ENCODE measurements around the gene PNPLA8. TPM values are rescaled to one million over a fixed set of nuclear protein-coding genes. Genes with fewer than 3 reads are reported as not detected.
"Not testable (repeated sequence)": the region's sequence is repeated elsewhere in the genome, so short reads cannot be mapped to it uniquely, and the experiment has no call there.

The PNPLA8 gene
- total RNA-seq, 4 donors from 2014 or later, result 49.7 to 86.3 (median 61.9) TPM

DNA sequence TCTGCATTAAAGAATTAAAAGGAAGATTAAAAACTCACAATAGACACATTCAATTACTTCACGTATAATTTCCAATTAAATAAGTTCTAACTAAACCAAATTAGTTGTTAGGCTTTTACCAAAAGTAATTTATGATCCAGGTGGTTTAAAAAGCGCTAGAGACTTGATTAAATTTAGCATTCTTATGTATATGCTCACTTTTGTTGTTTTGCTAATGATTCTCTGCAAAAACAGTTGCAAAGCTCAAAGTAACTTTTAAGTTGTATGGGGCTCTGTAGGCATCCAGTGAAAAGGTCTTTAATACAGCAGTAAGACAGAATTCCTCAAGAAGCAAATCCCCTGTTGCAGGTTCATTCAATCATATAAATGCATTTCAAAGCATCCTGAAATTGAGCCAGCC, 15.5 kb upstream of the PNPLA8 start:
- in situ Hi-C loops (cut with MboI; ENCODE audit: low sequenced_read_pairs in 4 of 4), result no loop called here

GRCh38 chr7:108538685-108539084, 12.8 kb upstream of the PNPLA8 start:
- ATAC-seq; H3K27ac ChIP-seq; in situ Hi-C loops (cut with MboI; ENCODE audit: low sequenced_read_pairs in 4 of 4); H3K27me3 ChIP-seq; intact Hi-C loops (cut with DNase I; ENCODE audit: low total_unique reads); H3K4me3 ChIP-seq; DNase-seq; H3K4me1 ChIP-seq; H3K9me3 ChIP-seq; H3K36me3 ChIP-seq: not testable (repeated sequence)

More for the DNA sequence above, 15.5 kb upstream of the PNPLA8 start:
- intact Hi-C loops (cut with DNase I; ENCODE audit: low total_unique reads), result no loop called here
- Histone ChIP-seq H3K27me3 (no peaks in the 10 kb centered on the region), H3K4me1 (no peaks in the 10 kb centered on the region), H3K36me3 (no peaks in the 10 kb centered on the region), H3K27ac (no peak overlapping the region), H3K9me3 (no peaks in the 10 kb centered on the region), H3K4me3 (no peak overlapping the region)
- TF ChIP-seq, protein P1, sequence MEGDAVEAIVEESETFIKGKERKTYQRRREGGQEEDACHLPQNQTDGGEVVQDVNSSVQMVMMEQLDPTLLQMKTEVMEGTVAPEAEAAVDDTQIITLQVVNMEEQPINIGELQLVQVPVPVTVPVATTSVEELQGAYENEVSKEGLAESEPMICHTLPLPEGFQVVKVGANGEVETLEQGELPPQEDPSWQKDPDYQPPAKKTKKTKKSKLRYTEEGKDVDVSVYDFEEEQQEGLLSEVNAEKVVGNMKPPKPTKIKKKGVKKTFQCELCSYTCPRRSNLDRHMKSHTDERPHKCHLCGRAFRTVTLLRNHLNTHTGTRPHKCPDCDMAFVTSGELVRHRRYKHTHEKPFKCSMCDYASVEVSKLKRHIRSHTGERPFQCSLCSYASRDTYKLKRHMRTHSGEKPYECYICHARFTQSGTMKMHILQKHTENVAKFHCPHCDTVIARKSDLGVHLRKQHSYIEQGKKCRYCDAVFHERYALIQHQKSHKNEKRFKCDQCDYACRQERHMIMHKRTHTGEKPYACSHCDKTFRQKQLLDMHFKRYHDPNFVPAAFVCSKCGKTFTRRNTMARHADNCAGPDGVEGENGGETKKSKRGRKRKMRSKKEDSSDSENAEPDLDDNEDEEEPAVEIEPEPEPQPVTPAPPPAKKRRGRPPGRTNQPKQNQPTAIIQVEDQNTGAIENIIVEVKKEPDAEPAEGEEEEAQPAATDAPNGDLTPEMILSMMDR (IDR thresholded peaks at IDR 0.05 in 4 of 5, conservative IDR thresholded peaks at IDR 0.05 in 1 of 5), result no peak
- no peak for DNase-seq
- no peak for ATAC-seq

DNA sequence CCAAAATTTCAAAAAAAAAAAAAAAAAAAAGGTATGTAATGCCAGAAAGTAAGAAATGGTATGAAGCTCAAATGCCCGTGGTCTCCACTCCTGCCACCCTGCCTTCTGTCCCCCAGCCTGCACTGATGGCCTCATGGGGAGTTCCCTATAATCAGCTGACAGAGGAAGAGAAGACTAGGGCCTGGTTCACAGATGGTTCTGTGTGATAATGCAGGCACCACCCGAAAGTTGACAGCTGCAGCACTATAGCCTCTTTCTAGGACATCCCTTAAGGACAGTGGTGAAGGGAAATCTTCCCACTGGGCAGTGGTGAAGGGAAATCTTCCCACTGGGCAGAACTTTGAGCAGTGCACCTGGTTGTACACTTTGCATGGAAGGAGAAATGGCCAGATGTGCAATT, 12.3 kb upstream of the PNPLA8 start:
- intact Hi-C loops (cut with DNase I; ENCODE audit: low total_unique reads); ATAC-seq: not testable (repeated sequence)

DNA sequence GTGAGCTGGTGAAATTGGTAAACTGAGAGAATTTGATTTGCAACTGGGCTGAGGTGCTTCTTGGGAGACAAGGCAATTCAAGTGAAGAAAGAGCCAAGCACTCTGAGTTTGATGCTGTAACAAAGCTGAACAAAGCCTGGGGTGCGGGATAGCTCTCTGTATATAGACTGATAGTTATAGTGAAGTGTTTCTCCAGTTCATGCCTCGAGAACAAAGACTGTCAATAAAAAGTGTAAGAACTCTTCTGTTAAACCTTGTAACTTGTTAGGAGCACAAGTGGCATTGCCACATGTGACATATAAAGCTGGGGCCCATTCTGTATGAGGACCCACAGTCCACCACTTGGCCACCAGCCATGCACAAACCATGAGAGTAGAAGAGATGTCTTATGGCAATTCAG, 11.3 kb upstream of the PNPLA8 start:
- intact Hi-C loops (cut with DNase I; ENCODE audit: low total_unique reads), result no loop called here
- H3K27ac ChIP-seq, result no peak overlapping the region
- H3K36me3 ChIP-seq, result no peaks in the 10 kb centered on the region
- no peak for DNase-seq
- no peak overlapping the region for H3K4me3 ChIP-seq
- TF ChIP-seq POLR2A (IDR thresholded peaks at IDR 0.05), result no peak
- TF ChIP-seq, protein P1 (IDR thresholded peaks at IDR 0.05 in 4 of 5, conservative IDR thresholded peaks at IDR 0.05 in 1 of 5), result no peak
- no peaks in the 10 kb centered on the region for H3K4me1 ChIP-seq
- H3K27me3 ChIP-seq, result no peaks in the 10 kb centered on the region
- H3K9me3 ChIP-seq, result no peaks in the 10 kb centered on the region
- in situ Hi-C loops (cut with MboI; ENCODE audit: low sequenced_read_pairs in 4 of 4), result no loop called here
- ATAC-seq, result no peak

More for the DNA sequence above, 12.3 kb upstream of the PNPLA8 start:
- H3K27me3 ChIP-seq; in situ Hi-C loops (cut with MboI; ENCODE audit: low sequenced_read_pairs in 4 of 4); H3K9me3 ChIP-seq; H3K27ac ChIP-seq; DNase-seq; H3K4me3 ChIP-seq; H3K4me1 ChIP-seq; H3K36me3 ChIP-seq: not testable (repeated sequence)

DNA sequence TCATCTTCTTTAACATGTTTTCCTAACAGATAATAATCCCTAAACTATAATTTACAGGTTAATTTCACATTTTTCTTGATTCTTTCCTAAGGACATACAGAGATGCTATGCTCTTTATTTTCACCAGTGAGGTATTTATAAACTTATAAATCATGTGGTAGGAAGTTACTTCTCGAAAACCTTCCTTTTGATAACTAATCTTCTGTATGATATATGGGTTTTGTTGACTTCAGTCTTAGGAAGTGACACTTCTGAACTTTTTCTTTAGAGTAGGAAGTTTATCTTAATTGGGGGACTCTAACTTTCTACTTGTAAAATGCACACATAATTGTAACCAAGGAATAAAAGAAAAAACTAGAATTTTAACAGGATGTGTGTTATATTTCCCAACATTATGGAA, 9.8 kb upstream of the PNPLA8 start:
- intact Hi-C loops (cut with DNase I; ENCODE audit: low total_unique reads) (no loop called here), in situ Hi-C loops (cut with MboI; ENCODE audit: low sequenced_read_pairs in 4 of 4) (no loop called here)
- H3K36me3 ChIP-seq, result no peaks in the 10 kb centered on the region
- no peak overlapping the region for H3K27ac ChIP-seq
- no peaks in the 10 kb centered on the region for H3K9me3 ChIP-seq
- H3K27me3 ChIP-seq, result no peaks in the 10 kb centered on the region
- DNase-seq (no peak), ATAC-seq (no peak)
- no peak overlapping the region for H3K4me3 ChIP-seq
- TF ChIP-seq POLR2A (IDR thresholded peaks at IDR 0.05), result no peak
- TF ChIP-seq, protein P1 (IDR thresholded peaks at IDR 0.05 in 4 of 5, conservative IDR thresholded peaks at IDR 0.05 in 1 of 5), result no peak
- H3K4me1 ChIP-seq, result no peaks in the 10 kb centered on the region

- DNase-seq, result no peak
- no peak overlapping the region for H3K4me3 ChIP-seq
- TF ChIP-seq POLR2A (IDR thresholded peaks at IDR 0.05), result no peak
- TF ChIP-seq, protein P1 (IDR thresholded peaks at IDR 0.05 in 4 of 5, conservative IDR thresholded peaks at IDR 0.05 in 1 of 5), result no peak
- H3K9me3 ChIP-seq, result no peaks in the 10 kb centered on the region
- ATAC-seq, result no peak
- no peaks in the 10 kb centered on the region for H3K36me3 ChIP-seq
- intact Hi-C loops (cut with DNase I; ENCODE audit: low total_unique reads) (no loop called here), in situ Hi-C loops (cut with MboI; ENCODE audit: low sequenced_read_pairs in 4 of 4) (no loop called here)
- H3K27me3 ChIP-seq, result no peaks in the 10 kb centered on the region
- H3K27ac ChIP-seq, result no peak overlapping the region
- H3K4me1 ChIP-seq, result no peaks in the 10 kb centered on the region
These were observed 9.3 kb upstream of the PNPLA8 start for GRCh38 chr7:108535257-108535656.
